HepG2 (cell line): ENCODE measurements around the gene CCZ1B.
"Not testable (repeated sequence)": the region's sequence is repeated elsewhere in the genome, so short reads cannot be mapped to it uniquely, and the experiment has no call there.

Experiments
- EZH2 ChIP-seq: conservative IDR thresholded peaks from 2 replicates; pipeline ENCODE4 v1.6.1; 2012; ENCODE audit warnings: mild to moderate bottlenecking, low read depth, low read length, moderate library complexity
- KDM1A ChIP-seq: IDR thresholded peaks from 2 replicates; pipeline ENCODE4 v1.6.1; 2016; ENCODE audit warnings: missing compliant biosample characterization
- MAFK ChIP-seq, 2 experiments: IDR thresholded peaks in 1 of 2; conservative IDR thresholded peaks in 1 of 2; 2 replicates each; pipeline ENCODE4 v1.6.1; 2011; ENCODE audit warnings: improper control_type of control experiment in 2 of 2, low read length in 2 of 2
- NR2C2 ChIP-seq: sonication (generic); formaldehyde crosslinking; IDR thresholded peaks from 2 replicates; pipeline ENCODE4 v1.4.0; 2020; ENCODE audit warnings: missing genetic modification reagents, mild to moderate bottlenecking, moderate library complexity, borderline replicate concordance
- POLR2A ChIP-seq, 2 experiments: IDR thresholded peaks; 2 replicates each; pipeline ENCODE4 v1.6.1; 2011; ENCODE audit warnings: low read depth in 2 of 2, low read length in 2 of 2, mild to moderate bottlenecking in 1 of 2, moderate library complexity in 1 of 2; ENCODE audit not compliant: insufficient read depth in 1 of 2
- RAD21 ChIP-seq: fragments of 450-650 bp; formaldehyde crosslinking; IDR thresholded peaks from 2 replicates; pipeline ENCODE4 v1.5.0; 2020; ENCODE audit warnings: mild to moderate bottlenecking
- SMC3 ChIP-seq: IDR thresholded peaks from 2 replicates; pipeline ENCODE4 v1.6.1; 2011; ENCODE audit warnings: low read length, improper control_type of control experiment
- SP2 ChIP-seq: sonication (generic); formaldehyde crosslinking; IDR thresholded peaks from 2 replicates; pipeline ENCODE4 v1.5.1; 2020; ENCODE audit warnings: mild to moderate bottlenecking, missing genetic modification reagents
- TBL1XR1 ChIP-seq: fragments of 150-350 bp; IDR thresholded peaks from 2 replicates; pipeline ENCODE4 v1.6.1; 2014; ENCODE audit warnings: borderline replicate concordance, low read length; ENCODE audit not compliant: partially characterized antibody
- ZNF101 ChIP-seq: sonication (generic); formaldehyde crosslinking; IDR thresholded peaks from 2 replicates; pipeline ENCODE4 v1.4.0; 2020; ENCODE audit warnings: mild to moderate bottlenecking, low read depth, missing genetic modification reagents, borderline replicate concordance
- ZNF558 ChIP-seq: sonication (generic); formaldehyde crosslinking; IDR thresholded peaks from 2 replicates; pipeline ENCODE4 v1.9.0; 2022; ENCODE audit warnings: mild to moderate bottlenecking, missing genetic modification reagents, borderline replicate concordance
- ZNF703 ChIP-seq: sonication (generic); formaldehyde crosslinking; IDR thresholded peaks from 2 replicates; pipeline ENCODE4 v1.5.1; 2020; ENCODE audit warnings: missing genetic modification reagents, mild to moderate bottlenecking, moderate library complexity, borderline replicate concordance
- TF ChIP-seq, protein P1 (sequence below): sonication (generic); formaldehyde crosslinking; IDR thresholded peaks from 2 replicates; pipeline ENCODE4 v1.5.0; 2020; ENCODE audit warnings: mild to moderate bottlenecking, missing genetic modification reagents, moderate library complexity

GRCh38 chr7:6855563-6856131 is 29.6 kb upstream of the CCZ1B start:
- not testable (repeated sequence) for TF ChIP-seq ZNF101 (CRISPR knock-in tag); ZNF558; ZNF703; EZH2; TBL1XR1; POLR2A (IDR thresholded peaks at IDR 0.05; ENCODE audit: insufficient read depth in 1 of 2, low read depth in 2 of 2, low read length in 2 of 2); SP2 (CRISPR knock-in tag); MAFK (conservative IDR thresholded peaks at IDR 0.05 in 1 of 2, IDR thresholded peaks at IDR 0.05 in 1 of 2; ENCODE audit: low read length in 2 of 2); RAD21 (CRISPR knock-in tag); SMC3; NR2C2 (CRISPR knock-in tag); KDM1A
- TF ChIP-seq, protein P1, sequence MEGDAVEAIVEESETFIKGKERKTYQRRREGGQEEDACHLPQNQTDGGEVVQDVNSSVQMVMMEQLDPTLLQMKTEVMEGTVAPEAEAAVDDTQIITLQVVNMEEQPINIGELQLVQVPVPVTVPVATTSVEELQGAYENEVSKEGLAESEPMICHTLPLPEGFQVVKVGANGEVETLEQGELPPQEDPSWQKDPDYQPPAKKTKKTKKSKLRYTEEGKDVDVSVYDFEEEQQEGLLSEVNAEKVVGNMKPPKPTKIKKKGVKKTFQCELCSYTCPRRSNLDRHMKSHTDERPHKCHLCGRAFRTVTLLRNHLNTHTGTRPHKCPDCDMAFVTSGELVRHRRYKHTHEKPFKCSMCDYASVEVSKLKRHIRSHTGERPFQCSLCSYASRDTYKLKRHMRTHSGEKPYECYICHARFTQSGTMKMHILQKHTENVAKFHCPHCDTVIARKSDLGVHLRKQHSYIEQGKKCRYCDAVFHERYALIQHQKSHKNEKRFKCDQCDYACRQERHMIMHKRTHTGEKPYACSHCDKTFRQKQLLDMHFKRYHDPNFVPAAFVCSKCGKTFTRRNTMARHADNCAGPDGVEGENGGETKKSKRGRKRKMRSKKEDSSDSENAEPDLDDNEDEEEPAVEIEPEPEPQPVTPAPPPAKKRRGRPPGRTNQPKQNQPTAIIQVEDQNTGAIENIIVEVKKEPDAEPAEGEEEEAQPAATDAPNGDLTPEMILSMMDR (CRISPR knock-in tag), result not testable (repeated sequence)
